Esophagus squamous epithelium (tissue), 4 donors: ENCODE data around the gene DEPDC5.

Experiments used
- CTCF ChIP-seq, 6 experiments: fragments of 450-650 bp in 4 of 6; fragments of 200-600 bp in 2 of 6; sonication (generic) in 2 of 6; IDR thresholded peaks; one replicate each; pipeline ENCODE4 v1.5.1; 2016 to 2019; ENCODE audit warnings: antibody characterized with exemption in 6 of 6, mild to moderate bottlenecking in 4 of 6, moderate library complexity in 4 of 6
- POLR2A ChIP-seq, 4 donors: fragments of 450-650 bp; IDR thresholded peaks; one replicate each; pipeline ENCODE4 v1.6.1; 2017; ENCODE audit warnings: antibody characterized with exemption in 4 of 4, mild to moderate bottlenecking in 4 of 4, moderate library complexity in 3 of 4

GRCh38 chr22:31734512-31734911 is 19.3 kb upstream of the DEPDC5 start:
- TF ChIP-seq POLR2A (IDR thresholded peaks at IDR 0.05) (no peak), CTCF (IDR thresholded peaks at IDR 0.05) (no peak)
